ENCODE data around the gene SRPX.

SRPX gene

GRCh38 chrX:38211891-38212635, 8.6 kb downstream of the SRPX start:
- no peak for DNase-seq (ENCODE audit: low read depth)

DNA sequence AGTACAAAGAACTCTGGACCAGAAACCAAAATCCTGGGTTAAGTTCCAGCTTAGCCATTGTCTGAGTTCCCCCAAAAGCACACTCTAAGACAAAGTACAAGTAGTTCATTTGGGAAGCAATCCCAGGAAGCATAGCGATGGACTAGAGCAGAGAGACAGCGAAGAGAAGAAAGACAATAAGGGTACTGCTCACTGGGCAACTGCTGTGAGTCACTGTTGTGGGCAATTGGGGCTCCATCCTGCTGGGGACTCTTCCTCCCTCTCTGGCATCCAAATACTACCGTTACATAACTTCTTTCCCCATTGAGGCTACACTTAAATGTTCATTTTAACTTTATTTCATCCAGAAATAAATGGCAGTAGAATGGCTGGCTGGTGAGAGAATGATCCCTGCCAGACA, 14.1 kb downstream of the SRPX start:
- DNase-seq (ENCODE audit: low read depth), result no peak

- DNase-seq (ENCODE audit: low read depth), result no peak
These were observed 14.6 kb downstream of the SRPX start for GRCh38 chrX:38206036-38206435.

DNA sequence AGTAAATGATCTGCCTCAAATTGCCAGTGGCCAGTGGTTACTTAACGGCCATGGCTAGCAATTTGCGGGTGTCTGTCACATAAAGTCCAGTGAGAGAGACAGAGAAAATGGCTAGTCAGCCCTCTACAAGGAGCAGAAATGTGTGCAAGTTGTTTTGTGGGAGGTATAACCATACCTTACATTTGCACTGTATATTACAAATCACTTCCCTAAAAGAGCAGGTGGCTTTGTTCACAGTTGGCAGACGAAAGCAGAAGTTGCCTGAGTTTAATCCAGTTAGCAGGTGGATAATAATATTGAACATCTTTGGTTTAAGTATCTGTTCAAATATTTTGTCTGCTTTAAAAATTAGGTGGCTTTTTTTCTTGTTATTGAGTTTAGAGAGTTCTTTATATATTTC, 15.6 kb downstream of the SRPX start:
- no peak for DNase-seq (ENCODE audit: low read depth)

DNA sequence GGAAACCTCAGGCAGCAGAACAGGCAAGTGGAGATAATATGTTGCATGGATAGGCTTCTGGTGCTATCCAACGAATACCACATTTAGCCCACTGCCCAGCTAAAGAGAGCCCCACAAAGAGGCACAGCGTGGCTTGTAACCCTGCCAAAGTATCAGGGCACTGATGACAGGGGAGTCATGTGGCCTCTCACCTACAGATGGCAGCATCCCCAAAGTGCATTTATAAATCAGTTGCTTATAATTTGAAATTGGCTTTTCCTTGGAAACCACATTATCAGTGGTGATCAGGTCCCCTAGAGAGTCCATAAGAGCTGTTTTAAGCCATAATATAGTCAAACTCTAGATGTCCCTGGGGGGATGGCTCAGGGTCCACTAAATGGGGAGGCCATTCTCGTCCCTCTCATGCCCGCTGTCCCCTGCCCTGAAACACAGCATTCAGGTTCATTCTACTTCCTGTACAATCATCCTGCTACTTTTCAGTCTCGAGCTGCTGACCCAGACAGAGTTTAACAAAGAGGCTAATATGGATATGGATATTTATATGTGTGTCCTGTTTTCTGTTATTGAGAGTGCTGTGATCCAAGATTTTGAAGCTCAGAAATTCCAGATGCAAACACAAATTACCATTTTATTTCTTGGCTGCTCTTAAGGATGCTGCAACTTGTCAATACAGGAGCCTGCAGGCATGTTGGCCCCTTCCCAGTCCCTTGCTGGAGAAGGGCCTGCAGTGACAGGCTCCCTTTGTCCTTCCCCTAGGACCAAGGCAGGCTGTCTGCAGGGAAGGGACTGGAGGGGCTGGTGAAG, 28.5 kb downstream of the SRPX start:
- DNase-seq (ENCODE audit: low read depth), result no peak

GRCh38 chrX:38189431-38190250, 31.0 kb downstream of the SRPX start:
- no peak for DNase-seq (ENCODE audit: low read depth)

GRCh38 chrX:38183596-38183995, 37.1 kb downstream of the SRPX start:
- no peak for DNase-seq (ENCODE audit: low read depth)

GRCh38 chrX:38181357-38181756, 39.3 kb downstream of the SRPX start:
- DNase-seq (ENCODE audit: low read depth), result no peak

GRCh38 chrX:38178396-38178795, 42.3 kb downstream of the SRPX start:
- no peak for DNase-seq (ENCODE audit: low read depth)

DNA sequence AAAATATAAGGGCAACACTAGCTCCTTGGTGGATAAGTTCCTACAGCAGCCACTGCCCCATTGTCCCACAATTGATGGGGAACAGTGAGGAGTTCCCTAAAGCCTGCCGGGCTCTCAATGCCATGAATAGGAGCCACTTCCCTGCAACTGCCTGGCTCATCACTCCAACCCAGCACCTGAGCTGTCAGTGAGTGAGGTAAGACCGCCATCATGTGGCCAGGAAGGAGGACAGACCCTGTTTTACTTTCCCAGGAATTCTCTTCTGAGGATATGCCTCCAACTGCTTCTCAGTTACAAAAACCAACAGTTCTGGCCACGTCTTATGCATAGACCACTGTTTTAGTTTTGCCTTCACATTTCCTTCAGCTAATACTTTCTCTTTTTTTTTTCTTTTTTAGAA, 45.5 kb downstream of the SRPX start:
- no peak for DNase-seq (ENCODE audit: low read depth)

- no peak for DNase-seq (ENCODE audit: low read depth)
These were observed 48.1 kb downstream of the SRPX start for GRCh38 chrX:38172596-38172995.

- no peak for DNase-seq (ENCODE audit: low read depth)
These were observed 50.1 kb downstream of the SRPX start for GRCh38 chrX:38170556-38170955.

DNA sequence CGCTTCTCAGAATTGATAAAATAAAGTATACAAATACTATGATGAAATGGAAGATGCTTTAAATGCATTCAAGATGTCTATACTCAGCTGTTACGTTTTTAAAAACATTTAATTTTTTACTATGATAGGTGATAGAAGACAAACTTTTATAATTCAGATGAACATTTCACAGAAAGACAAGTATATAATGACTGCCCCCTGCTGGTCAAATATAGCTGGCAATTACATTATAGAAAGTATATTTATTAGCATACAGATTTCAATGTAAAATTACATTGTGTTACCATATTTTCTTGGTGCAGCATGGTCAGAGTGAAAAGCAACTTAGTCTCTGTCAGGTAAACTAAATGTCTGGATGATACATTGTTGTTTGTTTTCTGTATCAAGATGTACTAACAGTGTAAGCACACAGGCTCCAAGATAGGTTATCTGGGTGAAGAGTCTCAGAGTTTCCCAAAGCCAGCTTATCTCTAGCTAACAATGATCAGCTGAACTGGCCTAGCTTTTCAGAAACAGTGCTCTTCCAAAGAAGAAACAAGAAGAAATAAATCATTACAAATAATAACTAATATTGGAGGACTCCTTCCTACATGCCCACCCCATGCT, 54.1 kb downstream of the SRPX start:
- DNase-seq (ENCODE audit: low read depth), result no peak

DNA sequence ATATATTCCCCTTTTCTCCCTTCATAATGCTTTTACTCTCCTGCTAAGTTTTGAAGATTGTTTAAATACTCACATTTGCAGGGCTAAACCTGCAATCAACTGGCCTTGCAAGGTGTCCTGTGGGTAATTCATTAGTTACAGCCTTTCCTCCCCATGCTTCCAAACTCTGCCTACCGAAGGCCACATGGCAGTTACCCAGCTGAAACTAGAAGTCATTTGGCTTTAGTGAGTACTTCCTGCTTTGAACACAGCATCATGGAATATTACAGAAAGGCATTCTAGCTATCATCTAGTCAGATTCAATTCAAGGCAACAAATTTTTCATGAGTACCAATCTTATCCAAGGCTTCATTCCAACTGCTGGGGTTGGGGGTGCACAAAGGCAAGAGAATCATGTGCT, 55.6 kb downstream of the SRPX start:
- no peak for DNase-seq (ENCODE audit: low read depth)

DNA sequence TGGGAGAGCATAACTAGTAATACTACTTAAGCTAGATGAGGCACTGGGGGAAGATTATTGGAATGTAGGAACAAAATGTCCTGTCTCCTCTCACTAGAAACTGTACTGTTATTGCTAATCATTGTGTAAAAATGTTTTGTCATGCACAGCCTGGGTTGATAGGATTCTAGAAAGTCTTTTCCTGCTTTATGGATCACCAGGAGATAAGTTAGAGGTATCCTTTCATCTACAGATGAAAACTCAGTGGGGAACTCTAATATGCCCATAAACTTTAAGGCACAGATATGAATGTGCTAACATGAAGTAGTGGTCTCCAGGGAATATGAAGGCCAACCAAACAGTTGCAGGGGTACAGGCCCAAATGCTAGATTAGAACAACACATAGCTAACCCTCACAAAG, 57.5 kb downstream of the SRPX start:
- DNase-seq (ENCODE audit: low read depth), result no peak

- no peak for DNase-seq (ENCODE audit: low read depth)
These were observed 63.8 kb downstream of the SRPX start for GRCh38 chrX:38156838-38157237.

- DNase-seq (ENCODE audit: low read depth), result no peak
These were observed 65.9 kb downstream of the SRPX start for GRCh38 chrX:38154818-38155217.

- DNase-seq (ENCODE audit: low read depth), result no peak
These were observed 66.3 kb downstream of the SRPX start for GRCh38 chrX:38154340-38154739.

DNA sequence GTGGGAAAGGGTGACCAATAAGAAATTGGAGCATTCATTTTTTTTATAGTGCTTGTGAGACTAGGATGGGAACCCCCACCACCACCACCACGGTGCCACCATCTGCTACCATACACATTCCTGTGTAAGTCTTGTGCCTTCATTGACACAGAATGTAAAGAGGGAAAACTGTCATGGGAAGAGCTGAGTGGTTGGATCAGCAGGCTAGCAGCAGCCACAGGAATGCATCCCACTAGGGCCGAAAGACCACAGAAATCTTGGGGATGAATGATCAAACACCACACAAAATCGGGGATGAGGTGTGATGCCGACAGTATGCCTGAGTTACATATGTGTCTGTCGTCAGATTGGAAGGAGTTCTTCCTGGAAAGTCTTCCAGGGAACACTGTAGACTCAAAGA, 69.2 kb downstream of the SRPX start:
- no peak for DNase-seq (ENCODE audit: low read depth)

GRCh38 chrX:38150993-38151392, 69.7 kb downstream of the SRPX start:
- DNase-seq (ENCODE audit: low read depth), result no peak

DNA sequence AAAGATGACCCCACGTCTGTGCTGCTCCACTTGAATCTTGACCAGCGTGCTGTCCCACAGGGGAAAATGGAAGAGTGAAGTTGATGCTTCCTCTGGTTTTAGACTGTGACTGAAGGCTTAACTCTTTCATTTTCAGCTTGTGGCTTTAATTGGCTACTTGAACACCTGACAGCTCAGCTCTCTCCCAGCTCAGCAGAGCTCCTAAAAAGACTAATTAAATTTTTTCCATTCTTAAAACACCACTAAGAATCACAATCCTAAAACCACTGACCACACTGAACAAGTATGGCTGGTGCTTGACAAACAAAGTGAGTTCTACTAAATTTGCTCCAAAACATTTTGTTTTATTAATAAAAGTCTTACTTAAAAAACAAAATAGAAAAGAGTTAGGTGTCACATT, 71.7 kb downstream of the SRPX start:
- no peak for DNase-seq (ENCODE audit: low read depth)

DNA sequence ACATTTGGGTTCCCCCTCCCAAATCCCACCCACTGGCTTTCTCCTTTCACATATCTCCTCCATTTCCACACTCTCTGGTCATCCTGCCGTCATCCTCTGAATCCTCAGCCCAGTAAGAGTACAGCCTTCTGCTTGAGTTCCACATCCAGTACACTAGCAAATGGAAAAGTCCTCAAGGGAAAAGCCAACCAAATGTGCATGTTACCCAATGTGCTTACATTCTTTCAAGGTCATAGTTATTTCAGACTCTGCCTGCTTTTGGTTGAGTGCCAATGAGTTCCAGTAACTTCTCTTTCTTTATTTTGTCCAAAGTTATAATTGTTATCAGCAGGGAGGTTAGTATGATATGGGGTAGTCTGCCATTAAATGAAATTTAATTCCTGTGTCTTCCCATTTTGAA, 78.1 kb downstream of the SRPX start:
- no peak for DNase-seq (ENCODE audit: low read depth)

All from activated T-cell treated with anti-CD3 and anti-CD28 coated beads for 48 hours (primary cell).